Measurements from ENCODE around the gene ACD.
A peak's percentile ranks its signal among the peaks of the same experiment; 100 is the strongest.

The ACD gene

DNA sequence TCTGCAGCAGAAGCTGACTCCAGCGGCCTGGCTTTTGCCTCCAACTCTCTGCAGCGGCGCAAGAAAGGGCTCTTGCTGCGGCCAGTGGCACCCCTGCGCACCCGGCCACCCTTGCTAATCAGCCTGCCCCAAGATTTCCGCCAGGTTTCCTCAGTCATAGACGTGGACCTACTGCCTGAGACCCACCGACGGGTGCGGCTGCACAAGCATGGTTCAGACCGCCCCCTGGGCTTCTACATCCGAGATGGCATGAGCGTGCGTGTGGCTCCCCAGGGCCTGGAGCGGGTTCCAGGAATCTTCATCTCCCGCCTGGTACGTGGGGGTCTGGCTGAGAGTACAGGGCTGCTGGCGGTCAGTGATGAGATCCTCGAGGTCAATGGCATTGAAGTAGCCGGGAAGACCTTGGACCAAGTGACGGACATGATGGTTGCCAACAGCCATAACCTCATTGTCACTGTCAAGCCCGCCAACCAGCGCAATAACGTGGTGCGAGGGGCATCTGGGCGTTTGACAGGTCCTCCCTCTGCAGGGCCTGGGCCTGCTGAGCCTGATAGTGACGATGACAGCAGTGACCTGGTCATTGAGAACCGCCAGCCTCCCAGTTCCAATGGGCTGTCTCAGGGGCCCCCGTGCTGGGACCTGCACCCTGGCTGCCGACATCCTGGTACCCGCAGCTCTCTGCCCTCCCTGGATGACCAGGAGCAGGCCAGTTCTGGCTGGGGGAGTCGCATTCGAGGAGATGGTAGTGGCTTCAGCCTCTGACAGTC lies 2.0 kb upstream of the ACD start:
- no peaks in the 10 kb centered on the region for H3K27me3 ChIP-seq (ENCODE audit: control insufficient read depth, insufficient read depth, low read length)
- H3K27ac ChIP-seq (ENCODE audit: low read length): no peak overlapping the region
- no CpG with 5 or more reads among the region's 34 CpGs for WGBS (ENCODE audit: insufficient coverage, insufficient read length)
- H3K4me3 ChIP-seq (ENCODE audit: low read length): no peak overlapping the region
- peaks cover 6% of the 10 kb centered on the region; the same call in 1 of the 2 replicates for H3K36me3 ChIP-seq (ENCODE audit: control insufficient read depth, insufficient read depth, low read length)
- H3K9me3 ChIP-seq (ENCODE audit: control insufficient read depth, insufficient read depth, low read length): no peaks in the 10 kb centered on the region
- peaks cover 7% of the 10 kb centered on the region for H3K4me1 ChIP-seq (ENCODE audit: control insufficient read depth, insufficient read depth, low read length)
- no peak for DNase-seq (ENCODE audit: low read depth, low spot score)

DNA sequence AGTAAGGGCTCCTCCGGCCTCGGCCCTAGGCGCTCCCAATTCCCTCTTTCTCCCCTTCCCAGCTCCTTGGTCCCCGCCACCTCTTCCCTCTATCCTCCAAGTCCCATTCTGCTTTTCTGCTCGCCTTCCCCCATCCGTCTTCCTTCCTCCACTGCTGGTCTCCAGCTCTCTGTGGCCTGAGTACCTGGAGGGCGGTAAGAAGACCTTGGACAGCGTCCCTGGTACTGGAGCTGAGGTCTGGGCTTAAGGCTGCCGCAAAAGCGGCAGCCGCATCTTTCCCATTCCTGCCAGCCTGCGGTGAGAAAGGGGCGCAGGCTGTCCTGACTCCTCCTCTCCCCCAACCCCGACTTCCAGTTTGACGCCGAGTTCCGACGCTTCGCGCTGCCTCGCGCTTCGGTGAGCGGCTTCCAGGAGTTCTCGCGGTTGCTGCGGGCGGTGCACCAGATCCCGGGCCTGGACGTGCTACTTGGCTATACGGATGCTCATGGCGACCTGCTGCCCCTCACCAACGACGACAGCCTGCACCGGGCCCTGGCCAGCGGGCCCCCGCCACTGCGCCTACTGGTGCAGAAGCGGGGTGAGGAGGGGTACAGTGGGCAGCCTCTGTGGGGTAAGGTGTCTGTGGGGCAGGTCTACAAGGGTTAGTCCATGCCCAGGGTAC lies 1.2 kb upstream of the ACD start:
- H3K27me3 ChIP-seq (ENCODE audit: control insufficient read depth, insufficient read depth, low read length): no peaks in the 10 kb centered on the region
- WGBS (ENCODE audit: insufficient coverage, insufficient read length): no CpG with 5 or more reads among the region's 39 CpGs
- peaks cover 6% of the 10 kb centered on the region; the same call in 1 of the 2 replicates for H3K36me3 ChIP-seq (ENCODE audit: control insufficient read depth, insufficient read depth, low read length)
- peaks cover 7% of the 10 kb centered on the region for H3K4me1 ChIP-seq (ENCODE audit: control insufficient read depth, insufficient read depth, low read length)
- H3K27ac ChIP-seq (ENCODE audit: low read length): no peak overlapping the region
- no peaks in the 10 kb centered on the region for H3K9me3 ChIP-seq (ENCODE audit: control insufficient read depth, insufficient read depth, low read length)
- DNase-seq (ENCODE audit: low read depth, low spot score): no peak
- H3K4me3 ChIP-seq (ENCODE audit: low read length): peak overlapping the region; percentile 92; the same call in 1 of the 2 replicates

DNA sequence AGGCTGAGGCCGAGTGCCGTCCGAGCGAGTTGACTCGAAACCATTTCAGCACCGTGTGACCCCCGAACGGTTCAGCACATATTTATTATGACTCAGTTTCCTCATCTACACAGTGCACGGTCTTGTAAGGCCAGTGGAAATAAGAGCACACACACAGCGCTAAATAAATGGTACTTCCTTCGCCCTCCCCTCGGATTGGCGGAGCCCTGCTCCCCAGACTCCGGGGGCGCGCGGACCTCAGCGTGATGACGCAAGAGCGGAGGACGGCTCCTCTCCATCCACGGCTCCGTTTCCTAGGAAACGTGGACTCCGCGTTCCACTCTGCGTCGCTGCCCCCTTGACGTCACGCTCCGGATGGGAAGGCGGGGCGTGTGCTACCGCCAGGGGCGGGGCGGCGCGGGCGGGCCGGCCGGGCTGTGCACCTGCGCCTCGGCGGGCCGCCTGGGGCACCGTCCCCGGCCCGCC lies 536 bp upstream of the ACD start, which contains the start of gene PARD6A:
Gene PARD6A (plus strand): TSS at position 397 of the 465 bp plus-strand sequence. CDS start 79 bp downstream, outside the sequence.
- Histone ChIP-seq H3K4me1 (ENCODE audit: control insufficient read depth, insufficient read depth, low read length) (peaks cover 5% of the 10 kb centered on the region), H3K27me3 (ENCODE audit: control insufficient read depth, insufficient read depth, low read length) (no peaks in the 10 kb centered on the region), H3K9me3 (ENCODE audit: control insufficient read depth, insufficient read depth, low read length) (no peaks in the 10 kb centered on the region), H3K4me3 (ENCODE audit: low read length) (peak within 1 kb of the TSS; percentile 92), H3K36me3 (ENCODE audit: control insufficient read depth, insufficient read depth, low read length) (peaks cover 6% of the 10 kb centered on the region; the same call in 1 of the 2 replicates), H3K27ac (ENCODE audit: low read length) (no peak within 1 kb of the TSS)
- DNase-seq (ENCODE audit: low read depth, low spot score): no peak
- no CpG with 5 or more reads among the region's 48 CpGs for WGBS (ENCODE audit: insufficient coverage, insufficient read length)

DNA sequence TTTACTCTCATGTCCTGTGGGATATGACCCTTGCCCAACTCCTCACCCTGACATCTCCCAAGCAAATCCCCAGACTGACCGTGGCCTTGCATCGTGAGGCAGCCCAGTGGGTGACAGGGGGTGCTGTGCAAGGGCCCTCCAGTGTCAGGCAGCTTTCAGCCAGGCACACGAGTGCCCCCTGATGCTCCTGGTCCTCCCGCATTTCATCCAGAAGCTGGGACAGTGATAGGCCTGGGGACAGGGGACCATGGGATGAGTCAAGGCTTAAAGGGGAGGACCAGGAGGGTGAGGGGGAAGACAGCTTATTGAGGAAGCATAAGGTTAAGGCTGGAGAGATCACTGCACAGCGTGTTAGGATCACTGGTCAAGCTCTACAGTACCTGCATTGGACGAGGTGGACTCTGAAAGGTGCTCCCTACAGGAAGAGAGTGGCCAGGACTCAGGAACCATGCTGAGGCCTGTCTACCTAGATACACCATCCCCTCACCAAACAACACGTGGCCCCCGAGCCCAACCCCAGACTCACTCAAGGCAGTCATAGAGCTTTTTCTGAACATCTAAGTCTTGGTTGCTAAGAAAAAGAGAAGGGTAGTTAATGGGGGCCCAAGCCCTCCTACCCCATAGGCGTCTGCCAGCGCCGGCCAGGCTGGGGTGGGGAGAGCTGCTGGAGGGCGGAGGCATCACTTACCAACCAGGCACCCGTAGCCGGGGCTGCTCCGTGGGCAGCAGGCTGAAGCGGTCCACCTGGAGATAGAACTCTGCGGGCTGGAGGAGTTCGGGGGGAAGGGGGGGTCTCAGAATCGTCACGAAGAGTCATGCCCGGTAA lies 998 bp downstream of the ACD start:
- Histone ChIP-seq H3K27me3 (ENCODE audit: control insufficient read depth, insufficient read depth, low read length) (no peaks in the 10 kb centered on the region), H3K9me3 (ENCODE audit: control insufficient read depth, insufficient read depth, low read length) (no peaks in the 10 kb centered on the region), H3K36me3 (ENCODE audit: control insufficient read depth, insufficient read depth, low read length) (peaks cover 6% of the 10 kb centered on the region; the same call in 1 of the 2 replicates), H3K4me3 (ENCODE audit: low read length) (peak overlapping the region; percentile 92; the same call in 1 of the 2 replicates), H3K27ac (ENCODE audit: low read length) (no peak overlapping the region), H3K4me1 (ENCODE audit: control insufficient read depth, insufficient read depth, low read length) (peaks cover 5% of the 10 kb centered on the region)
- WGBS (ENCODE audit: insufficient coverage, insufficient read length): no CpG with 5 or more reads among the region's 21 CpGs
- DNase-seq (ENCODE audit: low read depth, low spot score): no peak

DNA sequence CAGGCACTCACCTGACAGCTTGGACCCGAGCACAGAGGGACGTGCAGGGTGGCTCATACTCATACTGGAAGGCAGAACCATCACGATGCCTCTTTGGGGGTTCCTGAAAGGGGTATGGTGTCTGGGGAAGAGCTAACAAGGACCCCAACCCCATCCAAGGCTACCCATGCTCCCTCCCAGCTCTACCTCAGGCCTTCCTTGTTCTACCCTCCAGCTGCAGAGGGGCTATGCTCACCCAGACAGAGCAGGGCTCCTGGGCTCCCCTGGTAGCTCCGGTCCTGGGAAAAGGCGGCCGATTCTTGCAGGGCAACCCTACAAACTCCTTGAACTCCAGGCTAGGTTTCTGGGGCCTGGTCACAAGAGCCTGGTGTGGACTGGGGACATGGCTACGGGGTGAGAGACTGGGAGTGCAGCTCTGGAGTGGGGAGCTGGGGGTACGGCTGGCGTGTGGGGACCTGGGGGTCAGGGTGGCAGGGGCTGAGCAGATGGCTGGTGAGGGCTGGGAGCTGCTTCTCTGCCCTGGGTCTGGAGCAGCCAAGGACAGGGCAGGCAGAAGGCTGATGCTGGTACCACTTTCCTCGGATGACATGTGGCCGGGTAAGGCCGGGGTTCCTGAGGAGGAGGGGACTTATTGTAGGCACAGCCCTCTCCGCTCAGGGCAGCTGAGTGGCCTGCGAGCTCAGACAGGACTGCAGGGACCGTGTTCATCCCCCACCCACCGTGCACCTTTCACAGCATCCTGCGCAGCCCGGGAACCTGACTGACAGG lies 2.1 kb downstream of the ACD start:
- whole genome bisulfite sequencing (ENCODE audit: insufficient coverage, insufficient read length): no CpG with 5 or more reads among the region's 18 CpGs
- H3K4me1 ChIP-seq (ENCODE audit: control insufficient read depth, insufficient read depth, low read length): peaks cover 7% of the 10 kb centered on the region
- H3K36me3 ChIP-seq (ENCODE audit: control insufficient read depth, insufficient read depth, low read length): peaks cover 6% of the 10 kb centered on the region; the same call in 1 of the 2 replicates
- H3K27ac ChIP-seq (ENCODE audit: low read length): no peak overlapping the region
- H3K27me3 ChIP-seq (ENCODE audit: control insufficient read depth, insufficient read depth, low read length): no peaks in the 10 kb centered on the region
- no peak for DNase-seq (ENCODE audit: low read depth, low spot score)
- H3K9me3 ChIP-seq (ENCODE audit: control insufficient read depth, insufficient read depth, low read length): no peaks in the 10 kb centered on the region
- H3K4me3 ChIP-seq (ENCODE audit: low read length): no peak overlapping the region

DNA sequence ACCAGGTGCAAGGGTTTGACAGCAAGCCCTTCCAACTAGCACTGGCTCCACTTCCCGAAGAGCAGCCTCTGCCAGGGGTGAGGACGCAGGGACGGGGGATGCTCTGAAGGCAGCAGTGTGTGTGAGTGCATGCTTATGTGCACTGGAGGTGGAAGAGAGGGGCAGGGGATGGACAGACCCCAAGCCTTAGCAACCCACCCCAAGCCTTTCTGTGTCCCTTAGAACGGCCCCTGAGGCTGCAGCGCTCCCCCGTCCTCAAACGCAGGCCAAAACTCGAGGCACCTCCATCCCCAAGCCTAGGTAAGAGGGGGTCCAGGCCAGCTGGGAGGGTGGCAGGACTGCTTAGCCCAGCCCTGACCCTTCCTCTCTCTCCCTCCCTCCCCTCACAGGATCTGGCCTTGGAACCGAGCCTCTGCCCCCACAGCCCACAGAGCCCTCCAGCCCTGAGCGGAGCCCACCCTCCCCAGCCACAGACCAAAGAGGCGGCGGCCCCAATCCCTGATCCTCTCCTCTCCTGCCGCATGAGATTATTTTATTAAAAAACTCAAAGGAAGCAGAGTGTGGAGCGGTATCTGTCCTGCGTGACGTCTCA lies 2.9 kb downstream of the ACD start:
- Histone ChIP-seq H3K4me1 (ENCODE audit: control insufficient read depth, insufficient read depth, low read length) (peaks cover 7% of the 10 kb centered on the region), H3K36me3 (ENCODE audit: control insufficient read depth, insufficient read depth, low read length) (peaks cover 6% of the 10 kb centered on the region; the same call in 1 of the 2 replicates), H3K4me3 (ENCODE audit: low read length) (no peak overlapping the region), H3K9me3 (ENCODE audit: control insufficient read depth, insufficient read depth, low read length) (no peaks in the 10 kb centered on the region), H3K27ac (ENCODE audit: low read length) (no peak overlapping the region), H3K27me3 (ENCODE audit: control insufficient read depth, insufficient read depth, low read length) (no peaks in the 10 kb centered on the region)
- no CpG with 5 or more reads among the region's 16 CpGs for WGBS (ENCODE audit: insufficient coverage, insufficient read length)
- no peak for DNase-seq (ENCODE audit: low read depth, low spot score)

DNA sequence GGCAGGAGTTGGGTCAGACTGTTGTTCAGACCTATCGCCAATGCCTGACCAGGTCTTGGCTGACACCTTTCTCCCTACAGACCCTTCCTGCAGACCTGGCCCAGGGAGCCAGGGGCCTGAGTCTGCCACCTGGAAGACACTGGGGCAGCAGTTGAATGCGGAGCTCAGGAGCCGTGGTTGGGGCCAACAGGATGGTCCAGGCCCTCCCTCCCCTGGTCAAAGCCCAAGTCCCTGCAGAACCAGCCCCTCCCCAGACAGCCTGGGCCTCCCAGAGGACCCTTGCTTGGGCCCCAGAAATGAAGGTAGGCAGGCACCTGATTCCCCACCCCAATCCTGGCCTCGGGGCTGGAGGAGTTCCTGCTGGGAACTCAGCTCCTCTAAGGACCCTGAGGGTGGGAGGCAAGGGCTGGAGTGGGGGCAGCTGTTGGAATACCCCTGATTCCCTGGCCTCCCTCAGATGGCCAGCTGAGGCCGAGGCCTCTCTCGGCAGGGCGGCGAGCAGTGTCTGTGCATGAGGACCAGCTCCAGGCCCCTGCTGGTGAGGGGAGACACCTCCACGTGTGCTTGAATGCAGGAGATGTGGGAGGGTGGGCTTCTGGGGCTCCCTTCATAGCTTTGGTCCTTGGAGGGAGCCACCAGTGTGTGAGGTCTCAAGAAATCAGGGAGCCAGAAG lies 3.6 kb downstream of the ACD start:
- Histone ChIP-seq H3K27me3 (ENCODE audit: control insufficient read depth, insufficient read depth, low read length) (no peaks in the 10 kb centered on the region), H3K36me3 (ENCODE audit: control insufficient read depth, insufficient read depth, low read length) (peaks cover 10% of the 10 kb centered on the region), H3K4me1 (ENCODE audit: control insufficient read depth, insufficient read depth, low read length) (peaks cover 7% of the 10 kb centered on the region), H3K27ac (ENCODE audit: low read length) (no peak overlapping the region), H3K9me3 (ENCODE audit: control insufficient read depth, insufficient read depth, low read length) (no peaks in the 10 kb centered on the region), H3K4me3 (ENCODE audit: low read length) (no peak overlapping the region)
- no peak for DNase-seq (ENCODE audit: low read depth, low spot score)
- whole genome bisulfite sequencing (ENCODE audit: insufficient coverage, insufficient read length): no CpG with 5 or more reads among the region's 9 CpGs

DNA sequence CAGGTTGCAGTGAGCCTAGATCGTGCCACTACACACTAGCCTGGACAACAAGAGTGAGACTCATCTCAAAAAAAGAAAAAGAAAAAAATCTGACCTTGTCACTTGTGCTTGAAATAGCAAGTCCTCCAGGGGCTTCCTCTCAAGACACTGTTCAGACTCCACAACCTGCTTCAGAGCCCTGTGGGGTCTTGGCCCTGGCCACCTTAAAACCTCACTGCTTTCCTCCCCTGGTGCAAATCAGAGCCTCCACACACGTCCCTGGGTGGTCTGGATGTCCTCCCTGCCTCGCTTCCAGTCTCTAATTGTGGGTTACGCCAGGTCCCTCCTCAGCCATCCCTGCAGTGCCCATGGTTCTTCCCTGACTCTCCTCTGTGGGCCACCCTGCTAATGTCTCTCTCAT lies 4.7 kb downstream of the ACD start:
- no peak overlapping the region for H3K4me3 ChIP-seq (ENCODE audit: low read length)
- H3K4me1 ChIP-seq (ENCODE audit: control insufficient read depth, insufficient read depth, low read length): peaks cover 7% of the 10 kb centered on the region
- H3K36me3 ChIP-seq (ENCODE audit: control insufficient read depth, insufficient read depth, low read length): peaks cover 11% of the 10 kb centered on the region
- no peak for DNase-seq (ENCODE audit: low read depth, low spot score)
- H3K27ac ChIP-seq (ENCODE audit: low read length): no peak overlapping the region
- H3K27me3 ChIP-seq (ENCODE audit: control insufficient read depth, insufficient read depth, low read length): no peaks in the 10 kb centered on the region
- H3K9me3 ChIP-seq (ENCODE audit: control insufficient read depth, insufficient read depth, low read length): no peaks in the 10 kb centered on the region
- no CpG with 5 or more reads among the region's 4 CpGs for WGBS (ENCODE audit: insufficient coverage, insufficient read length)

DNA sequence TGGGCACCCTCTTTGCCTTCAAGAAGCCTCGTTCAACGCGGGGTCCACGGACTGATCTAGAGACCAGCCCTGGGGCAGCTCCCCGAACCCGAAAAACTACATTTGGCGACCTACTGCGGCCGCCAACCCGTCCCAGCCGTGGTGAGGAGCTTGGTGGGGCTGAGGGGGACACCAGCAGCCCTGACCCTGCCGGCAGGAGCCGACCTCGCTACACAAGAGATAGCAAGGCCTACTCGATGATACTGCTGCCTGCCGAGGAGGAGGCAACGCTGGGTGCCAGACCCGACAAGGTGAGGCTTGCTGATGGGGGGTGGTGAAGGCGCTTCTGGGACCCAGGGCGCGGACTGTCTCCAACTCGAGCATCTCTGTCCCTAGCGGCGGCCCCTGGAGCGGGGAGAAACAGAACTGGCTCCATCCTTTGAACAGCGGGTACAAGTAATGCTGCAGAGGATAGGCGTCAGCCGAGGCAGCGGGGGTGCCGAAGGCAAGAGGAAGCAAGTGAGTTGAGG lies 5.6 kb downstream of the ACD start:
- WGBS (ENCODE audit: insufficient coverage, insufficient read length): no CpG with 5 or more reads among the region's 30 CpGs
- H3K27me3 ChIP-seq (ENCODE audit: control insufficient read depth, insufficient read depth, low read length): no peaks in the 10 kb centered on the region
- no peaks in the 10 kb centered on the region for H3K9me3 ChIP-seq (ENCODE audit: control insufficient read depth, insufficient read depth, low read length)
- no peak for DNase-seq (ENCODE audit: low read depth, low spot score)
- peaks cover 11% of the 10 kb centered on the region for H3K36me3 ChIP-seq (ENCODE audit: control insufficient read depth, insufficient read depth, low read length)
- no peak overlapping the region for H3K4me3 ChIP-seq (ENCODE audit: low read length)
- peaks cover 10% of the 10 kb centered on the region for H3K4me1 ChIP-seq (ENCODE audit: control insufficient read depth, insufficient read depth, low read length)
- no peak overlapping the region for H3K27ac ChIP-seq (ENCODE audit: low read length)
